Upper lobe of left lung (tissue), 4 donors: ENCODE measurements around the gene DHX9.

Source experiments
- CTCF ChIP-seq, 6 experiments: fragments of 450-650 bp in 4 of 6; fragments of 200-600 bp in 2 of 6; sonication (generic) in 2 of 6; IDR thresholded peaks; one replicate each; pipeline ENCODE4 v1.5.1; 2016 to 2019; ENCODE audit warnings: antibody characterized with exemption in 6 of 6
- EP300 ChIP-seq, 4 donors: sonication (generic); formaldehyde crosslinking; IDR thresholded peaks; one replicate each; pipeline ENCODE4 v1.5.1; 2017; ENCODE audit warnings: antibody characterized with exemption in 4 of 4, control low read depth in 2 of 4
- POLR2A ChIP-seq, 4 donors: fragments of 450-650 bp; IDR thresholded peaks; one replicate each; pipeline ENCODE4 v1.5.1; 2016 to 2017; ENCODE audit warnings: antibody characterized with exemption in 4 of 4, mild to moderate bottlenecking in 2 of 4
- POLR2AphosphoS5 ChIP-seq, 2 donors: sonication (generic); formaldehyde crosslinking; IDR thresholded peaks; one replicate each; pipeline ENCODE4 v1.5.1; 2017; ENCODE audit warnings: antibody characterized with exemption in 2 of 2

GRCh38 chr1:182869241-182869666 is 30.1 kb downstream of the DHX9 start:
- no peak for TF ChIP-seq POLR2A (IDR thresholded peaks at IDR 0.05)
- no peak for TF ChIP-seq CTCF (IDR thresholded peaks at IDR 0.05)
- no peak for TF ChIP-seq EP300 (IDR thresholded peaks at IDR 0.05)
- TF ChIP-seq POLR2AphosphoS5 (IDR thresholded peaks at IDR 0.05) = no peak
